Measurements from ENCODE around the gene C1QTNF8.

The C1QTNF8 gene

DNA sequence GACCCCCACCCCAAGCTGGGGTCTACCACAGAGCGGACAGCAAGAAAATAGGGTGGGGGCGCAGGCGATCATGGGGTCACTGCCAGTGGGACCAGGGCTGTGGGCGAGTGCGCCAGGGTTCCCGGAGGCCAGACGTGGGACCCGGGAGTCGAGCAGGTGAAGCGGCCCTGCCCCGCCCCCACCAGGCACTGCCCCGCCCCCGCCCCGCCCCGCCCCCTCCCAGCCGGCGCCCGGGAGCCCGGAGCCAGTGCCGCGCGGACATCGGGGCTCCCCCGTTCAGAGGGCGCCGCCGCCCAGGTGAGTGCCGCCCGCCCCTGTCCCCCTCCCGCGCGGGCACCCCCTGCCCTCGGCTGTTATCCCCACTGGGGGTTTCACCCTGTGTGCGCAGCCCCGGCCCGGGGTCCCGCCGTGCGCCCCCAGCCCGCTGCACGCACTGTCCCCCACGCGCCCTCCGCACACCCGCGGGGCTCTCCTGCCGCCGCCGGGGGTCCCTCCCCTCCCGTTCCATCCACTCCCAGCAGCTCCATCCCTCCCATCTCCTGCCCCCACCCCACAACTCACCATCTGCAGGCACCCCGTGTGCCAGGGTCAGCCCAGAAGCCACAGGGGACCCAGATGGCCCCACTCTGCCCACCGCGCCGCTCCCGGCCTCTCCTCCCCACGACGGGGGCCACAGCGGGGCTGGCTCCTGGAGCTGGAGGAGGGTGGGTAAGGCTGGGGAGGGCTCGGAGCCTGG lies 23.4 kb downstream of the C1QTNF8 start, which contains the start of gene SSTR5:
Gene SSTR5, plus strand, starts transcription at position 222 of the 736 bp plus-strand sequence. CDS start 6,122 bp downstream, outside the sequence.
- H3K36me3 Mint-ChIP-seq: no peaks in the 10 kb centered on the region
- no peak for DNase-seq
- no peak within 1 kb of the TSS for H3K4me3 Mint-ChIP-seq
- CTCF ChIA-PET: no interaction called here
- H3K27me3 Mint-ChIP-seq: peaks cover 81% of the 10 kb centered on the region
- no peaks in the 10 kb centered on the region for H3K4me1 Mint-ChIP-seq
- peaks cover 1% of the 10 kb centered on the region for H3K9me3 Mint-ChIP-seq
- no peak within 1 kb of the TSS for H3K27ac Mint-ChIP-seq

DNA sequence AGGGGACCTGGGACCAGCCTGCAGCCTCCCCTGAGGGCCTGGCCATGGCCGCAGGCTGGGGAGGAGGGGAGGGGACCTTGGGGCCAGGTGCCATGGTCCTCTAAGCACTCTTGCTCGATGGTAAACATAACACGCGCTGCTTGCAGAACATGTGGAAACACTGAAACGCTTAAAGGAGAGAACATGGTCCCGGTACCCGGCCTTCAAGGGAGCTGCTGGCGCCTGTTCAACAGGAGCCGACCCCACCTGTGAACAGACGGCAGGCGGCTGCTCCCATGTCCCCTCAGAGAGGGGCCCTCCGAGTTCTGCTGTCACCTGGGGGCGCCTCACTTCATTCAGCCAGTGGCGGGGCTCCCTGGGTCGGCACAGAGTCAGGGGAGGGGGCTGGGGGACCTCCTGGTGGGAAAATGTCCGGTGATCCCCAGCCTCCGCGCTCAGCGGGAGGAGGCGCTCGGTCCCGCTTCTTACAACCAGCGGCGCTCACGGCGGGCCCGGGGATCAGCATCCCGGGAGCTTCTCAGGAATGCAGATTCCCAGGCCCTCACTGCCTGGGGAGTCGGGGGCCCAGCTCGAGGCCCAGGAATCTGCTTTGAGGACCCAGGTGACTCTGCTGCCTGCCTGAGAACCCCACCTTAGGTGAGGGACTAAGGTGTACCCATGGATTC lies 24.4 kb downstream of the C1QTNF8 start:
- no peaks in the 10 kb centered on the region for H3K36me3 Mint-ChIP-seq
- no peak overlapping the region for H3K27ac Mint-ChIP-seq
- CTCF ChIA-PET: no interaction called here
- peaks cover 4% of the 10 kb centered on the region for H3K9me3 Mint-ChIP-seq
- peaks cover 87% of the 10 kb centered on the region for H3K27me3 Mint-ChIP-seq
- peaks cover 2% of the 10 kb centered on the region for H3K4me1 Mint-ChIP-seq
- DNase-seq: no peak
- H3K4me3 Mint-ChIP-seq: no peak overlapping the region

DNA sequence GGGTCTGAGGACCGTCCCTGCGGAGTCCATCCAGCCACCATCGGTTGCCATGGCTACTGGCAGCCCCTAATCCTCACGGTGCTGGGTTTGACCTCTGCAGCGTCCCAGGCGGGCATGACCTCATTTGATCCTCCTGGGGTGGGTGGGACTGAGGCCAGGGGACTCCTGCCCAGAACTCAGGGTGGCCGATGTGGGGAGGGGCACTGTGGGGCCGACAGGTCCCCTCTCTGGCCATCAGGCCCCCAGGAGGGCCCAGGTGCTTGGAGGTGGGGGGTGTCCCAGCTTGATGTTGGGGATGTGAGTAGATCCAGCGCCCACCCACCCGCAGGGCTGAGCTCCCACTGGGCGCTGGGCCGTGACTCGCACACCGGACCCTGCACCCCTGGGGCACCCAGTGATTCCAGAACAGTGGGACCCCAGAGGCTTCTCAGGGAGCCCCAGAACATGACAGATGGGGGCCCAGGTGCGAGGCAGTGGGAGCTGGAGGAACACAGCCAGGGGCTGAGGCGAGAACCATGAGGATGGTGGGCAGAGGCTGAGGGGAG lies 25.1 kb downstream of the C1QTNF8 start:
- no peaks in the 10 kb centered on the region for H3K36me3 Mint-ChIP-seq
- DNase-seq: no peak
- CTCF ChIA-PET: no interaction called here
- peaks cover 90% of the 10 kb centered on the region for H3K27me3 Mint-ChIP-seq
- peaks cover 4% of the 10 kb centered on the region for H3K9me3 Mint-ChIP-seq
- H3K4me3 Mint-ChIP-seq: no peak overlapping the region
- H3K4me1 Mint-ChIP-seq: peaks cover 2% of the 10 kb centered on the region
- no peak overlapping the region for H3K27ac Mint-ChIP-seq

DNA sequence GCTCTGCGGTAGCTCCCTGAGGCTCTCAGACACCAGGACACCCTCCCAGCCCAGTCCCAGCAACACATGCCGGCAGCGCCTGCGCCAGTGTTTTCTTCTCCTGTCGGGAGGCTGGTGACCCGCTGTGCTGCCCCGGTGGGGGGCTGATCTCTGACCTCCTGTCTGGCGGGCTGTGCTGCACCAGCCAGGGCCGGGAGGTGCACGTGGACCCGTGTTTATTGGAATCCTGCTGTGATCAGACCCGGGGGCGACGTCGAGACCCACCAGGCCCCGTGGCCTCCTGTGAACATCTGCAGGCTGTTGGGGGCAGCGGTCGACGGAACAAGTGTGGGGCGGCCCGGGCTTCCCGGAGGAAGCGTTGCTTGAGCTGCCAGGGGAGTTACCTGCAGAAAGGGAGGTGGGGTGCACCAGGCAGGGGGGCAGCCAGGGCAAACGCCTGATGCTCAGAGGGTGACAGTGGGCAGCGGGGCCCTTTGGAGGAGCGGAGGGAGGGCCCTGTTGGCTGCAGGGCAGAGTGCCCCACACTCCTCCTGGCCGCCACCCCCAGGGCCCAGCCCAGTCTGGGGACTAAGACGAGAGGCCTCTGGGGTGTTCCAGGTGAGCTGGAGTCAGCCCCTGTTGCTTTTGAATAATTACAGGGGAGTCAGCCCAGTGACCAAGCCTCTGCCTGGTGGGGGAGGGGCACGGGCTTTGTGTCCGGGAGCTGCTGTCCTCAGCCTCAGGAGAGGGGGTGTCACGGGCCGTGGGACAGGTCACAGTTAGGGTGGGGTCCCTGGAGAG lies 25.8 kb downstream of the C1QTNF8 start:
- Mint-ChIP-seq H3K4me3 (no peak overlapping the region), H3K36me3 (no peaks in the 10 kb centered on the region), H3K9me3 (peaks cover 4% of the 10 kb centered on the region), H3K4me1 (peaks cover 2% of the 10 kb centered on the region), H3K27ac (no peak overlapping the region), H3K27me3 (peaks cover 95% of the 10 kb centered on the region)
- CTCF ChIA-PET: no interaction called here
- no peak for DNase-seq

DNA sequence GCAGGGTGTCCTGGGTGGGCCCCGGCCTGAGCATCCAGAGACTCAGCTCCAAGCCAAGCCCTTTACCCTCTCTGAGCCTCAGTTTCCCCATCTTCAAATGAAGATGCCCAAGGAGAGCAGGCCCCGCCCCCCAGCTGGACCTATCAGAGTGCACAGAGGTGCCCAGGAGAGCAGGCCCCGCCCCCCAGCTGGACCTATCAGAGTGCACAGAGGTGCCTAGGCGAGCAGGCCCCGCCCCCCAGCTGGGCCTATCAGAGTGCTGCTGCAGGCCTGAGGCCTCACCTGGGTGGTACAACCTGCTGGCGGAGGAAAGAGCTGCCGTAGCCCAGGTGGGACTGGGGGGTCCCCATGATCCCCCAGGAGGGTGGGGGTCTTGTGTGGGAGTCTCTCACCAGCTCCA lies 26.9 kb downstream of the C1QTNF8 start:
- Mint-ChIP-seq H3K9me3 (peaks cover 4% of the 10 kb centered on the region), H3K27me3 (peaks cover 96% of the 10 kb centered on the region), H3K4me1 (peaks cover 2% of the 10 kb centered on the region), H3K36me3 (no peaks in the 10 kb centered on the region), H3K4me3 (no peak overlapping the region), H3K27ac (no peak overlapping the region)
- CTCF ChIA-PET: no interaction called here
- DNase-seq: no peak

DNA sequence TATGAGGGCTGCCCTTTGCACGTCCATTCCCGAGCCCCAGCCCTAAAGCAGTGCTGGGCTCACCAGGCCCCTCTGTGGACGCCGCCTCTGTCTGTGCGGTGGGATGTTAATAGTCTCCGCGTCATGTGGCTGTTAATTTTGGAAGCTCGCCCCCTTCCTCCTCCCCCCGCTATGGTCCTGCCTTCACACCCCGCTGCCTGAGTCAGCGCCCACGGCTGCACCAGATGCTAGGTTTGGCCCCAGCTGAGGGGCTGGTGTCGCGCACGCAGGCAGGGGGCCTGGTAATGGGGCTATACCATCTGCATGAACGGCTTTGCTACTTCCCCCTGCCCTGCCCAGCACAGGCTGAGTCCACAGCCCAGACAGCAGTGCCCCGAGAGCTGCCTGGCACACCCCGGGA lies 27.6 kb downstream of the C1QTNF8 start:
- Mint-ChIP-seq H3K36me3 (no peaks in the 10 kb centered on the region), H3K4me1 (peaks cover 2% of the 10 kb centered on the region), H3K9me3 (peaks cover 4% of the 10 kb centered on the region), H3K27me3 (peaks cover 92% of the 10 kb centered on the region), H3K27ac (peak overlapping the region; percentile 76), H3K4me3 (no peak overlapping the region)
- CTCF ChIA-PET: no interaction called here
- DNase-seq: no peak

DNA sequence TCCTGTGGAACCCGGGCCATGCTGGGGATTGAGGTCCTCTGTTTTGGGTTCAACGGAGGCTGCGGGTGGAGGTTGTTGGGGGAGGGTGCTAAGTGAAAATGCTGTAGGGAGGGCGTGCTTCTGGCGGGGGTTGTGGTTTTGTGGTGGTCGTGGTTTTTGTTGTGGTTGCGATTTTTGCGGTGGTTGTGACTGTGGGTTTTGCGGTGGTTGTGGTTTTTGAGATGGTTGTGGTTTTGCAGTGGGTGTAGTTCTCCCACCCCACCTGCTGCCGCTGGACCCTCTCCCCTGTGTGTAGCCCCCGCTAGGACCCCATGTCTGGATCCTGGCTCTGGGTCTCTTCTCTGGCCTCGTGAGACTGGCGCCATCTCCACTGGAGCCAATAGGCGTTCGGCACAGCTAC lies 28.4 kb downstream of the C1QTNF8 start:
- peaks cover 89% of the 10 kb centered on the region for H3K27me3 Mint-ChIP-seq

DNA sequence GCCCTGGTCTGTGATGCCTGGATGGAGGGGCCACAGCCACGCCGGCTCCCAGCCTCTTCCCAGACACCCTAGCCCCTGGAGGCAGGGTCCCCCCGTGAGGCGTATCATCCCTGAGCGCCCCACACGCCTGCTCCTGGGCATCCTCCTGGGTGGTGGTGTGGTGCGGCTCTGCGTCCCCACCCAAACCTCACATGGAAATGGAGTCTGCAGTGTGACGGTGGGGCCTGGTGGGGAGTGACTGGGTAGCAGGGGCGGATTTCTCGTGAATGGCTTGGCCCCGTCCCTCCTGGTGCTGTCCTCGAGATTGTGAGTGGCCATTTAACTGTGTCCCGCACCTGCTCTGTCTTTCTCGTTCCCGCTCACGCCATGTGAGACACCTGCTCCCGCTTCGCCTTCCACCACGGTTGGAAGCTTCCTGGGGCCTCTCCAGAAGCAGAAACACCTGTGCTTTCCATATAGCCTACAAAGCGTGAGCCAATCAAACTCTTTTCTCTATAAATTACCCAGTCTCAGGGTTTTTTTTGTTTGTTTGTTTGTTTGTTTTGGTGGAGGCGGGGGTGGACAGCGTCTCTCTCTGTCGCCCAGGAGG lies 29.4 kb downstream of the C1QTNF8 start:
- H3K27me3 Mint-ChIP-seq: peaks cover 81% of the 10 kb centered on the region
- H3K9me3 Mint-ChIP-seq: peaks cover 4% of the 10 kb centered on the region
- H3K4me1 Mint-ChIP-seq: peaks cover 2% of the 10 kb centered on the region
- no peaks in the 10 kb centered on the region for H3K36me3 Mint-ChIP-seq
- H3K27ac Mint-ChIP-seq: no peak overlapping the region
- CTCF ChIA-PET: no interaction called here
- DNase-seq: no peak
- no peak overlapping the region for H3K4me3 Mint-ChIP-seq

More for the DNA sequence above, 28.4 kb downstream of the C1QTNF8 start:
- DNase-seq: no peak
- H3K27ac Mint-ChIP-seq: peak overlapping the region; percentile 87
- no peaks in the 10 kb centered on the region for H3K36me3 Mint-ChIP-seq
- peak overlapping the region; percentile 51 for H3K4me3 Mint-ChIP-seq
- peaks cover 2% of the 10 kb centered on the region for H3K4me1 Mint-ChIP-seq
- CTCF ChIA-PET: no interaction called here
- H3K9me3 Mint-ChIP-seq: peaks cover 4% of the 10 kb centered on the region

DNA sequence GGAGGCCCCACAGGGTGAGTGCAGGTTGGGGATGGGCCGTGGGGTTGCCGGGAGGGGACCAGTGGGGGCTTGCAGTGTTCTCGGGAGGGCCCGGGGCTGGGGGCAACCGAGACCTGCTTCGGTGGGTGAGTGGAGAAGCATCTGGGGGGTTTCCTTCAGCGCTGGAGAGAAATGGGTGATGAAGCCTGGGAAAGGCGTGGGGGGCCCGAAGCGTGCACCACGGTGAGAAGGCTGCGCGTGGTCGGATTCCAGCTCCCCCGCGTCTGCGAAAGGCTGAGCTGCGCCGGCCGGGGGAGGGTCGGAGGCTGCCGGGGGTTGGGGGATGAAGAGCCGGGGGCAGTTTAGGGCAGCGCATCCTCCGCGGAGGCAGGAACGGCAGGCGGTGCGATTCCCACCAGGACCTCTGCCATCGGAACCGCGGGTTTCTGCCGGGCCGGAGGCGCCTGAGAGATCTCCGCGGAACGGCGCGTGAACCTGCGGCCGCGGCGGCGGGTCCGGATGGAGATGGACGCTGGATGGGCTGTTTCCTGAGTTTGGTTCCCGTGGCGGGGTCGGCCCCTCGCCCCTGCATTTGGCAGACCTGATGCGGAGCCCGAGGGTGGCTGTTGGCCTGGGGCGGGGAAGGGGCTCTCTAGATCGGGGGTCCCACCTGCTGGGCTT lies 30.4 kb downstream of the C1QTNF8 start:
- CTCF ChIA-PET: no interaction called here
- H3K27me3 Mint-ChIP-seq: peaks cover 70% of the 10 kb centered on the region

DNA sequence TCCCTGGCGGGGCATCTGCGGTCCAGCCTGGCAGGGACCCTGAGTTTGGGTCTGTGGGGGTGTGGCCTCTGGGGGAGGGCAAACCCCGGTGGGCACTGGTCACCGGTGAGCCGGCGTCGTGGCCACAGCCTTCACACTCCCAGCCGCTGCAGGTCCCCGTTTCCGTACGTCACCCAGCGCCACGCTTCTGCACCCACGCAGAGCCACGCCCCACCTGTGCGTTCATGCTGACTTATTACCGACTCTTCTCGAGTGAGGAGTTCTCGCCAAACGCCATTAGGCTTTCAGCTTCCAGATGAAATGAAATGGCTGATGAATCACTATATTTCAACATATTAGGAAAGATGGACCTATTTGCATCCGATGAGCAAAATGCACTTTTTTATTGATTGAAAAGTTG lies 32.3 kb downstream of the C1QTNF8 start:
- Mint-ChIP-seq H3K27me3 (peaks cover 51% of the 10 kb centered on the region), H3K9me3 (peaks cover 8% of the 10 kb centered on the region), H3K36me3 (no peaks in the 10 kb centered on the region), H3K4me1 (peaks cover 2% of the 10 kb centered on the region), H3K27ac (no peak overlapping the region), H3K4me3 (no peak overlapping the region)
- no peak for DNase-seq
- CTCF ChIA-PET: no interaction called here

More for the DNA sequence above, 30.4 kb downstream of the C1QTNF8 start:
- Mint-ChIP-seq H3K4me3 (no peak overlapping the region), H3K36me3 (no peaks in the 10 kb centered on the region), H3K9me3 (peaks cover 4% of the 10 kb centered on the region), H3K4me1 (peaks cover 2% of the 10 kb centered on the region), H3K27ac (no peak overlapping the region)
- no peak for DNase-seq

DNA sequence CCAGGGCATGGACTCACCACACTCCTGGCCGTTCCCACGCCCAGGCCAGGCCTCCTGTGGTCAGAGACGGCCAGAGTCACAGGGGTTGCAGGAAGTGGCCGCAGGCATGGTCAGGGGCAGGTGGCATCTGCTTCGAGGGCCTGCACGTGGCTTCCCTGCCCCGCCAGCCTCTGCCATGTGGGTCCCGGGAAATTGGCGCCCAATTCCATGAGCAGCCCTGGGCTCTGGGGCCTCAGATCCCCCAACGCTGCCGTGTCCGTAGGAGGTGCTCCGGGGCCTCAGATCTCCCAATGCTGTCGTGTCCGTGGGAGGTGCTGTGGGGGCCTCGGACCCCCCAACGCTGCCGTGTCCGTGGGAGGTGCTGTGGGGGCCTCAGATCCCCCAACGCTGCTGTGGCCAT lies 33.1 kb downstream of the C1QTNF8 start:
- Mint-ChIP-seq H3K27me3 (peaks cover 43% of the 10 kb centered on the region), H3K36me3 (no peaks in the 10 kb centered on the region), H3K4me3 (no peak overlapping the region), H3K9me3 (peaks cover 8% of the 10 kb centered on the region), H3K27ac (no peak overlapping the region), H3K4me1 (peaks cover 2% of the 10 kb centered on the region)
- CTCF ChIA-PET: no interaction called here
- DNase-seq: no peak

DNA sequence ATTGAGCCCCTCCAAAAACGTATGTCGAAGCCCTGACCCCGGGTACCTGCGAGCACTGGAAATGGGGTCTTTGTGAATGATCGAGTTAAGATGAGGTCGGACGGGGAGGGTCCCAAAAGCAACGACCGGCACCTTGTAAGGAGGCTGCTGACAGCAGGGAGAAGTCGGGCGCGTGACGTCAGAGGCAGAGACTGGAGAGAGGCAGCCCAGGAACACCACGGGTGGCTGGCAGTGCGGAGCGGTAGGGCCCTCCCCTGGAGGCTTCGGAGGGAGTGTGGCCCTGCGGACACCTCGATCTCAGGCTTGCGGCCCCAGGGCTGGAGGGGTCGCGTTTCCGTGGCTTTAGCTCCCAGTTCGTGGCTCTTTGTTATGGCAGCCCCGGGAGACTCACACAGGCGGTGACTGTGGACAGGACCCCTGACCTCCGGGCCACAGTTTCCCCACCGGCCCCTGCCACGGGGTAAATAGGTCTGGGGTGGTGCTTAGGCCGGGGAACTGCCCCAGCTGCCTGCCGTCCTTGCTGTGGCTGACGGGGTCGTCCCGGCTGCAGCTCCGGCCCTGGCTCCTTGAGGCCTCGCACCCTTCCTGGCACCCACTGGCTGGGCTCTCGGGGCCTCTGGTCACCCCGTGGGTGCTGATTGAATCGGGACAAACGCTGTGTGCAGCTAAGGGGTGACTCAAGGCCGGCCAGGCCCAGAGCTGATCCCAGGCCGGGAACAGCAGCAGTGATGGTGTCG lies 34.1 kb downstream of the C1QTNF8 start:
- CTCF ChIA-PET: no interaction called here
- Mint-ChIP-seq H3K27ac (no peak overlapping the region), H3K9me3 (peaks cover 5% of the 10 kb centered on the region)

More for the DNA sequence above, 34.1 kb downstream of the C1QTNF8 start:
- DNase-seq: no peak
- H3K27me3 Mint-ChIP-seq: peaks cover 36% of the 10 kb centered on the region
- H3K4me3 Mint-ChIP-seq: no peak overlapping the region
- H3K36me3 Mint-ChIP-seq: no peaks in the 10 kb centered on the region
- H3K4me1 Mint-ChIP-seq: no peaks in the 10 kb centered on the region

All from activated naive CD4-positive, alpha-beta T cell treated with anti-CD3 and anti-CD28 coated beads, Interleukin-2, amount 10 ng/mL, durations not matched to agents 7 days and 5 days (primary cell).